GM12891 (cell line): ENCODE measurements around the gene NR6A1.

Experiments used
- POLR2A ChIP-seq: IDR thresholded peaks from 2 replicates; pipeline ENCODE4 v1.6.1; 2011; ENCODE audit warnings: low read depth, low read length, control low read depth
- TAF1 ChIP-seq: IDR thresholded peaks from 2 replicates; pipeline ENCODE4 v1.6.1; 2011; ENCODE audit warnings: low read depth, low read length, control low read depth

- TF ChIP-seq POLR2A (no peak), TAF1 (no peak)
Observed at GRCh38 chr9:124559871-124560270, 211.2 kb downstream of the NR6A1 start.
